MM.1S (cell line): Measurements from ENCODE around the gene ATG2B.

Source experiments
- EZH2 ChIP-seq: fragments of 300-600 bp; sonication (generic); optimal IDR thresholded peaks from 2 replicates; pipeline ENCODE3; 2017; ENCODE audit warnings: low read depth, mild to moderate bottlenecking, antibody characterized with exemption, low read length, mixed read lengths
- TF ChIP-seq, protein P1 (sequence below): fragments of 300-600 bp; sonication (generic); IDR thresholded peaks from 2 replicates; pipeline ENCODE4 v1.5.1; 2016; ENCODE audit warnings: antibody characterized with exemption, low read length, mixed read lengths

DNA sequence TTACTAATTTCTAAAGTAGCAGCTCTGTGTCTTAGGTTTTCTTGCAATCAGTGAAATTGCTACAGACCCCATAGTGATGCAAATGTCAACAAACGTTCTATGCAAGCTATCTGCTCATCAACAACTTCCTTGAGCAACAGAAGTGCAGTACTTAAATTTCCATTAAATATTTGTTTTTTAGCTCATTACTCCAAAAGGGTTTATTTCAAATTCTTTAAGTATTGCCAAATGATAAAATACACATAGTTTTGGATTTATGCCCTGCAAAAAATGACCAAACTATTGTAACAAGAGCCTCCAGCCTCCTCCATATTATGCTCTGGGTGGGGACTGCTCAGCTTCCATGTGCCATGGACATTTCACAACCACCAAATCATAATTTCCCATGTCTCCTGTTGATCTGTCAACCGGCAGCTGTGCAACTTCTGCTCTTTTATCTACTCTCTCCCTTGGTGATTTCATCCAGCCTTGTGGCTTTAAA lies 102.8 kb downstream of the ATG2B start:
- TF ChIP-seq, protein P1, sequence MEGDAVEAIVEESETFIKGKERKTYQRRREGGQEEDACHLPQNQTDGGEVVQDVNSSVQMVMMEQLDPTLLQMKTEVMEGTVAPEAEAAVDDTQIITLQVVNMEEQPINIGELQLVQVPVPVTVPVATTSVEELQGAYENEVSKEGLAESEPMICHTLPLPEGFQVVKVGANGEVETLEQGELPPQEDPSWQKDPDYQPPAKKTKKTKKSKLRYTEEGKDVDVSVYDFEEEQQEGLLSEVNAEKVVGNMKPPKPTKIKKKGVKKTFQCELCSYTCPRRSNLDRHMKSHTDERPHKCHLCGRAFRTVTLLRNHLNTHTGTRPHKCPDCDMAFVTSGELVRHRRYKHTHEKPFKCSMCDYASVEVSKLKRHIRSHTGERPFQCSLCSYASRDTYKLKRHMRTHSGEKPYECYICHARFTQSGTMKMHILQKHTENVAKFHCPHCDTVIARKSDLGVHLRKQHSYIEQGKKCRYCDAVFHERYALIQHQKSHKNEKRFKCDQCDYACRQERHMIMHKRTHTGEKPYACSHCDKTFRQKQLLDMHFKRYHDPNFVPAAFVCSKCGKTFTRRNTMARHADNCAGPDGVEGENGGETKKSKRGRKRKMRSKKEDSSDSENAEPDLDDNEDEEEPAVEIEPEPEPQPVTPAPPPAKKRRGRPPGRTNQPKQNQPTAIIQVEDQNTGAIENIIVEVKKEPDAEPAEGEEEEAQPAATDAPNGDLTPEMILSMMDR = no peak
- no peak for TF ChIP-seq EZH2
